B cell (primary cell): ENCODE data around the gene USP27X. TPM values are rescaled to one million over a fixed set of nuclear protein-coding genes. Genes with fewer than 3 reads are reported as not detected.

Experiments
- ATAC-seq: fragments of 200-7000 bp; cut with Tn5 transposase; one replicate; pipeline ENCODE4 v1.10.0; 2021; ENCODE audit warnings: low read depth, mild to moderate bottlenecking, moderate number of reproducible peaks, moderate library complexity
- CTCF ChIA-PET: fragments of 350-600 bp; sonication (Branson Sonifier 250); formaldehyde crosslinking; loops from one replicate; lab custom pipeline; 2021; ENCODE audit warnings: antibody characterized with exemption, inconsistent platforms; lab: Charles Lee
- POLR2A ChIA-PET: fragments of 350-600 bp; sonication (Branson Sonifier 250); formaldehyde crosslinking; loops from one replicate; lab custom pipeline; 2021; ENCODE audit warnings: antibody characterized with exemption; lab: Charles Lee
- DNase-seq: peaks from one replicate; pipeline ENCODE4 v3.0.0; 2013
- H2AFZ ChIP-seq: 2 replicates; pipeline ENCODE4 v1.6.1; 2012; ENCODE audit warnings: mild to moderate bottlenecking, low read depth, low read length; ENCODE audit not compliant: insufficient read depth, poor library complexity, severe bottlenecking
- H3K27ac ChIP-seq, 2 donors: 1 replicate in 1 of 2; 2 replicates in 1 of 2; pipeline ENCODE4 v1.5.1; 2012 to 2013; ENCODE audit warnings: low read length in 2 of 2, mild to moderate bottlenecking in 2 of 2, moderate library complexity in 1 of 2
- H3K27me3 ChIP-seq, 4 experiments: fragments of 200-600 bp in 1 of 4; sonication (generic) in 1 of 4; replicated peaks in 1 of 4; 1 replicate in 2 of 4; 2 replicates in 2 of 4; pipeline versions ENCODE4 v1.6.1 to v1.7.0; 2013 to 2016; ENCODE audit warnings: low read length in 3 of 4, mild to moderate bottlenecking in 2 of 4, mixed read lengths in 1 of 4, moderate library complexity in 1 of 4; ENCODE audit not compliant: insufficient read depth in 4 of 4, control insufficient read depth in 3 of 4; ENCODE audit errors: control extremely low read depth in 1 of 4
- H3K36me3 ChIP-seq, 2 experiments: replicated peaks in 1 of 2; 1 replicate in 1 of 2; 2 replicates in 1 of 2; pipeline versions ENCODE4 v1.6.1 to v1.7.1; 2013; ENCODE audit warnings: low read length in 1 of 2; ENCODE audit not compliant: insufficient read depth in 2 of 2, control insufficient read depth in 1 of 2; ENCODE audit errors: control extremely low read depth in 1 of 2, extremely low read depth in 1 of 2
- H3K4me1 ChIP-seq, 2 donors: fragments of 200-600 bp in 1 of 2; sonication (generic) in 1 of 2; 1 replicate in 1 of 2; 2 replicates in 1 of 2; pipeline versions ENCODE4 v1.5.1 to v1.6.1; 2013 to 2017; ENCODE audit warnings: low read length in 2 of 2; ENCODE audit not compliant: control insufficient read depth in 2 of 2, insufficient read depth in 2 of 2
- H3K4me2 ChIP-seq: replicated peaks from 2 replicates; pipeline ENCODE3; 2012; ENCODE audit warnings: mild to moderate bottlenecking, low read depth, low read length; ENCODE audit not compliant: poor library complexity, severe bottlenecking
- H3K4me3 ChIP-seq, 5 experiments: fragments of 200-600 bp in 1 of 5; sonication (generic) in 1 of 5; 1 replicate in 3 of 5; 2 replicates in 2 of 5; pipeline versions ENCODE4 v1.5.1 to v1.7.0; 2011 to 2016; ENCODE audit warnings: low read length in 4 of 5, mild to moderate bottlenecking in 4 of 5, low read depth in 2 of 5, control low read depth in 1 of 5, moderate library complexity in 1 of 5; ENCODE audit not compliant: insufficient read depth in 1 of 5; ENCODE audit errors: control extremely low read depth in 1 of 5, extremely low read depth in 1 of 5
- H3K79me2 ChIP-seq: fragments of 200-600 bp; sonication (generic); one replicate; pipeline ENCODE4 v1.6.0; 2016; ENCODE audit warnings: low read length; ENCODE audit not compliant: control insufficient read depth, insufficient read depth
- H3K9ac ChIP-seq: fragments of 200-600 bp; sonication (generic); 2 replicates; pipeline ENCODE4 v1.6.1; 2017; ENCODE audit warnings: mild to moderate bottlenecking, low read length, moderate library complexity
- H3K9me3 ChIP-seq, 3 donors: one replicate each; pipeline versions ENCODE4 v1.6.1 to v1.7.1; 2013; ENCODE audit warnings: low read length in 2 of 3; ENCODE audit not compliant: control insufficient read depth in 2 of 3, insufficient read depth in 1 of 3; ENCODE audit errors: control extremely low read depth in 1 of 3
- H4K20me1 ChIP-seq: 2 replicates; pipeline ENCODE4 v1.6.0; 2012; ENCODE audit warnings: mild to moderate bottlenecking, low read length; ENCODE audit not compliant: insufficient read depth, control insufficient read depth, poor library complexity, severe bottlenecking
- H3K27ac Mint-ChIP-seq: one replicate; pipeline ENCODE4 v1.8.0; 2021; ENCODE audit warnings: mixed read lengths
- H3K27me3 Mint-ChIP-seq: one replicate; pipeline ENCODE4 v1.8.0; 2021; ENCODE audit warnings: mixed read lengths
- H3K4me1 Mint-ChIP-seq: one replicate; pipeline ENCODE4 v1.8.0; 2021; ENCODE audit warnings: mixed read lengths
- H3K4me3 Mint-ChIP-seq: one replicate; pipeline ENCODE4 v1.8.0; 2021; ENCODE audit warnings: mixed read lengths
- H3K9me3 Mint-ChIP-seq: one replicate; pipeline ENCODE4 v1.8.0; 2022; ENCODE audit warnings: mixed read lengths; ENCODE audit not compliant: insufficient read depth
- CTCF ChIP-seq: fragments of 200-600 bp; IDR thresholded peaks from one replicate; pipeline ENCODE4 v1.8.0; 2022; ENCODE audit warnings: antibody characterized with exemption, mild to moderate bottlenecking
- EZH2 ChIP-seq: IDR thresholded peaks from 2 replicates; pipeline ENCODE4 v1.6.1; 2012; ENCODE audit warnings: borderline replicate concordance, low read depth, mild to moderate bottlenecking, moderate library complexity, low read length; ENCODE audit not compliant: insufficient read depth, poor library complexity, severe bottlenecking
- WGBS: methylation state at CpG from one replicate; pipeline ENCODE4 v1.1.5; 2013; ENCODE audit warnings: missing lambda C conversion rate; ENCODE audit not compliant: insufficient coverage; 5-methylcytosine and 5-hydroxymethylcytosine counted together
- intact Hi-C: fragments of 100-400 bp; cut with micrococcal nuclease; formaldehyde crosslinking; loops from one replicate; pipeline ENCODE4 v1.10.0; 2022
- polyA plus RNA-seq: library from polyadenylated mRNA; depleted of rRNA; stranded (reverse); fragments of >200 nt; gene quantifications from 2 replicates; pipeline ENCODE4 v1.2.3, GENCODE V29; 2012
- total RNA-seq, 2 donors: library from RNA; stranded (reverse); fragments of 120-200 nt in 1 of 2; gene quantifications; 1 replicate in 1 of 2; 2 replicates in 1 of 2; pipeline versions ENCODE4 v1.2.3 to v1.2.4, GENCODE V29; 2013 to 2022

USP27X gene
- total and polyA plus RNA-seq, 2 donors (not counting 1 experiment from before 2014, with no cell fraction given): 1.6 to 6.1 TPM

- H2AFZ ChIP-seq: no peak overlapping the region
- peak; percentile 45 for DNase-seq
- Mint-ChIP-seq H3K4me1 (no peaks in the 10 kb centered on the region), H3K9me3 (no peaks in the 10 kb centered on the region), H3K27me3 (no peaks in the 10 kb centered on the region), H3K27ac (no peak overlapping the region), H3K4me3 (no peak overlapping the region)
- no peak for ATAC-seq
- no peaks in the 10 kb centered on the region for H3K4me1 ChIP-seq
- H4K20me1 ChIP-seq: no peaks in the 10 kb centered on the region
- H3K27ac ChIP-seq: no peak overlapping the region
- H3K4me3 ChIP-seq: no peak overlapping the region
- ChIA-PET POLR2A (no interaction called here), CTCF (interaction anchor here (1.1 to 2.3 kb wide), 2 partner anchors 78 to 1193 kb away, joined by 3 to 6 read pairs; no protein-coding TSS in a partner anchor)
- H3K9ac ChIP-seq: no peak overlapping the region
- intact Hi-C loops: no loop called here
- H3K4me2 ChIP-seq: no peak overlapping the region
- H3K9me3 ChIP-seq: no peaks in the 10 kb centered on the region
- H3K27me3 ChIP-seq: no peaks in the 10 kb centered on the region
- no peaks in the 10 kb centered on the region for H3K79me2 ChIP-seq
- 63% methylated on average over 1 of the region's 3 CpGs for WGBS
- H3K36me3 ChIP-seq: no peaks in the 10 kb centered on the region
- TF ChIP-seq EZH2: no peak
- TF ChIP-seq CTCF: no peak
These were observed 38.6 kb upstream of the USP27X start for GRCh38 chrX:49840679-49841078.

- Mint-ChIP-seq H3K9me3 (no peaks in the 10 kb centered on the region), H3K4me3 (no peak overlapping the region), H3K27me3 (peaks cover 9% of the 10 kb centered on the region), H3K4me1 (no peaks in the 10 kb centered on the region), H3K27ac (no peak overlapping the region)
- ATAC-seq: no peak
- TF ChIP-seq EZH2: no peak
- no peak for TF ChIP-seq CTCF
- intact Hi-C loops: no loop called here
- Histone ChIP-seq H3K36me3 (no peaks in the 10 kb centered on the region), H3K4me2 (no peak overlapping the region), H4K20me1 (no peaks in the 10 kb centered on the region), H3K4me3 (no peak overlapping the region), H3K9ac (no peak overlapping the region), H3K27me3 (no peaks in the 10 kb centered on the region), H3K4me1 (no peaks in the 10 kb centered on the region), H2AFZ (no peak overlapping the region), H3K27ac (no peak overlapping the region), H3K9me3 (no peaks in the 10 kb centered on the region), H3K79me2 (no peaks in the 10 kb centered on the region)
- CTCF ChIA-PET: no interaction called here
- POLR2A ChIA-PET: no interaction called here
- no peak for DNase-seq
These were observed 36.7 kb upstream of the USP27X start for GRCh38 chrX:49842621-49843020.
